ENCODE data around the gene AMOTL1.

Gene AMOTL1

DNA sequence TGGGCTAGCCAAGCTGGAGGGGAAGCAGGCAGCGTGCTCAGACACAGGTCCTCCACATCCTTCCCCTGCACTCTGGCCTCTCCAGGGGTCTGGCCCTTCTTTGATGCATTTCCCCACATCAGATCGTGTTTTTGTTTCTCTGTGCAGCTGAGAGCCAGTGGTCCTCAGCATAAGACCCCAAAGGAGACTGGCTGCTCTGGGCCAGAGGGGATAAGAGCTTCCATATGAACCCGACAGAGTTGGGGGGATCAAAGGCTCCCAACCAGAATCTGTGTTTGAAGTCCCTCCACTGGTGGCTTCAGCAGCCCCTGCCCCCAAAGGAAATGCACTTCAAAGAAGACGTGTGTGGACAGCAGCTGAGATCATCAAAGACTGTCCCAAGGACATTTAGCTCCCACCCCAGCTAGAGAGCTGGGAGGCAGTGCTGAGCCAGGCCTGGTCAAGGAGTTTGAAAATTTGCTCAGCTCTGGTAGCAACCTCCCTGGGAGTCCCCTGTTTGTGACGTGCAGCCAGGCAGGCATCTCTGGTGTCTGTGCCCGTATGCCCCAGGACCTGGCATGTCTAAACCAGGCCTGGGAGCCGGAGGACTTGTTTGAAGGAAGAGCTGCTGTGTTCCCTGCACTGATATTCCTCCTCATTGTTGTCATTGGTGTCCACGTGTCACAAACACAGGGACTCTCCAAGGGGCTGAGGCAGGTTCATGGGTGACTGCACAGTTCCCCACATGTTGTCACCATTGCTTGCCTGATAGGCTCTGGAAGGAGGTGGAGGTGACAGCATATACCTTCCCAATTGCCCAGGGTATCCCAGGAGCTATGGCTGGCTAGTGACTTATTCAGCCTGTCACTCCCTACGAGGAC is 99.0 kb downstream of the AMOTL1 start:
- no peaks in the 10 kb centered on the region for H3K9me3 ChIP-seq (ENCODE audit: insufficient read depth, low read length)
- DNase-seq (ENCODE audit: low read depth, low spot score): no peak
- H3K4me1 ChIP-seq (ENCODE audit: insufficient read depth, insufficient read length): peaks cover 12% of the 10 kb centered on the region
- TF ChIP-seq SUZ12 (IDR thresholded peaks at IDR 0.05; ENCODE audit: extremely low read depth, insufficient read depth, insufficient read length): no peak
- no peak for TF ChIP-seq ZNF274 (IDR thresholded peaks at IDR 0.05; ENCODE audit: low read depth, low read length)
- no peak for TF ChIP-seq YY1 (IDR thresholded peaks at IDR 0.05; ENCODE audit: insufficient read depth, insufficient read length)
- H3K4me3 ChIP-seq (ENCODE audit: insufficient read length, low read depth): no peak overlapping the region
- H3K36me3 ChIP-seq (ENCODE audit: insufficient read depth, insufficient read length, low read length): peaks cover 80% of the 10 kb centered on the region
- H3K9ac ChIP-seq (ENCODE audit: insufficient read length, low read depth): no peak overlapping the region
- no peaks in the 10 kb centered on the region for H3K27me3 ChIP-seq (ENCODE audit: insufficient read depth, insufficient read length)

DNA sequence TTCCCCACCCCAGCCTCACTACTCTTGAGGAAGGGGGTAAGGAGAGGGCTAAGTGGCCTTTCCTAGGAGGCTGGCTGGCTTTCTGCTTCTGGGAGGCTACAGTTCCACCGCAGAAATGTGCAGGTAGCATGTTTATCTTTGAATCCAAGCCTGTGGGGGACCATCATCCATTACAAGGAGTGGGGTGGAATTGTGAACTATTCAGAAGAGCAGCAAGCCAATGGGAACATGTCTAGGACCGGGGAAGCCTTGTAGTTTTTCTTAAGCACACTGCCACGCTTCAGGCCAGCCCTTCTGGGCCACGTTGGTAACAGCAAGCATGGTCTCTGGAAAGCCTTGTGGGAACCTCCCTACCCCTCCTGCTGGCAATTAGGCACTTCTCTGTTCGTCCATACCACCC is 100.3 kb downstream of the AMOTL1 start:
- DNase-seq (ENCODE audit: low read depth, low spot score): no peak
- Histone ChIP-seq H3K27me3 (ENCODE audit: insufficient read depth, insufficient read length) (no peaks in the 10 kb centered on the region), H3K9me3 (ENCODE audit: insufficient read depth, low read length) (no peaks in the 10 kb centered on the region), H3K4me1 (ENCODE audit: insufficient read depth, insufficient read length) (peaks cover 12% of the 10 kb centered on the region), H3K4me3 (ENCODE audit: insufficient read length, low read depth) (no peak overlapping the region), H3K9ac (ENCODE audit: insufficient read length, low read depth) (no peak overlapping the region), H3K36me3 (ENCODE audit: insufficient read depth, insufficient read length, low read length) (peaks cover 90% of the 10 kb centered on the region)
- no peak for TF ChIP-seq SUZ12 (IDR thresholded peaks at IDR 0.05; ENCODE audit: extremely low read depth, insufficient read depth, insufficient read length)
- no peak for TF ChIP-seq ZNF274 (IDR thresholded peaks at IDR 0.05; ENCODE audit: low read depth, low read length)
- TF ChIP-seq YY1 (IDR thresholded peaks at IDR 0.05; ENCODE audit: insufficient read depth, insufficient read length): no peak

GRCh38 chr11:94869186-94869585 is 101.0 kb downstream of the AMOTL1 start:
- no peak for TF ChIP-seq SUZ12 (IDR thresholded peaks at IDR 0.05; ENCODE audit: extremely low read depth, insufficient read depth, insufficient read length)
- no peak for TF ChIP-seq YY1 (IDR thresholded peaks at IDR 0.05; ENCODE audit: insufficient read depth, insufficient read length)
- TF ChIP-seq ZNF274 (IDR thresholded peaks at IDR 0.05; ENCODE audit: low read depth, low read length): no peak
- Histone ChIP-seq H3K27me3 (ENCODE audit: insufficient read depth, insufficient read length) (no peaks in the 10 kb centered on the region), H3K4me3 (ENCODE audit: insufficient read length, low read depth) (no peak overlapping the region), H3K36me3 (ENCODE audit: insufficient read depth, insufficient read length, low read length) (peaks cover 93% of the 10 kb centered on the region), H3K9me3 (ENCODE audit: insufficient read depth, low read length) (no peaks in the 10 kb centered on the region), H3K4me1 (ENCODE audit: insufficient read depth, insufficient read length) (peaks cover 12% of the 10 kb centered on the region), H3K9ac (ENCODE audit: insufficient read length, low read depth) (no peak overlapping the region)
- no peak for DNase-seq (ENCODE audit: low read depth, low spot score)

GRCh38 chr11:94870422-94870821 is 102.3 kb downstream of the AMOTL1 start:
- Histone ChIP-seq H3K9me3 (ENCODE audit: insufficient read depth, low read length) (no peaks in the 10 kb centered on the region), H3K9ac (ENCODE audit: insufficient read length, low read depth) (no peak overlapping the region), H3K27me3 (ENCODE audit: insufficient read depth, insufficient read length) (no peaks in the 10 kb centered on the region), H3K4me3 (ENCODE audit: insufficient read length, low read depth) (no peak overlapping the region), H3K4me1 (ENCODE audit: insufficient read depth, insufficient read length) (peaks cover 12% of the 10 kb centered on the region), H3K36me3 (ENCODE audit: insufficient read depth, insufficient read length, low read length) (peaks cover 89% of the 10 kb centered on the region)
- no peak for DNase-seq (ENCODE audit: low read depth, low spot score)
- TF ChIP-seq YY1 (IDR thresholded peaks at IDR 0.05; ENCODE audit: insufficient read depth, insufficient read length) (no peak), ZNF274 (IDR thresholded peaks at IDR 0.05; ENCODE audit: low read depth, low read length) (no peak)

GRCh38 chr11:94871491-94872185 is 103.5 kb downstream of the AMOTL1 start:
- DNase-seq (ENCODE audit: low read depth, low spot score): no peak
- H3K36me3 ChIP-seq (ENCODE audit: insufficient read depth, insufficient read length, low read length): peaks cover 83% of the 10 kb centered on the region

DNA sequence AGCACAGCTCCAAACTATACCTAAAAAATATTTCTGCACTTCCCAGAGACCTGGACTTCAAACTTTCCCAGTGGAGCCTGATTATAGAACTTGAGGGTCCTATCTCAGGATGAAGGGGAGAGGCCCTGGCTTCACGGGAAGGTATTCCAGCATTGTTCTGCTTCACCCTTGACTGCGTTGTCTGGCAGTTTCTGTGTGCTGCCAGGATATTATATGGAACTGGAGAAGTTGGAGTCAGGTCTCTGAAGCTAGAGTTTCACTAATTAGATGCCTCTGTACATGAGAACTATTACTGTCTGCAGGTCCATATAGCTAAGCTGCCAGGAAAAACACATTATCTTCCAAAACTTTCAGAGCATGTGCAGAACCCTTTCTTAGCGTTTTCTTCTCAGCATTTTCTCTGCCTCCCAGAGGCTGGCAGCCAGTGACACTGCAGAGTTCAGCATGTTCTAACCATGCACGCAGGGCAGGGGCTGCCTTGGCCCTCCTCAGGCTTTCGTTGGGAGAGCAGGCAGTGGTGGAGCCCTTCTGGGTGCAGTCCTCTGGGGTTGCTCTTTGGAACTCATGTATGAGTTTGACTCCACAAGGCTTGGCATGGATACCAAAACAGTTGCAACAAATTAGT is 105.9 kb downstream of the AMOTL1 start:
- TF ChIP-seq YY1 (IDR thresholded peaks at IDR 0.05; ENCODE audit: insufficient read depth, insufficient read length) (no peak), ZNF274 (IDR thresholded peaks at IDR 0.05; ENCODE audit: low read depth, low read length) (no peak), SUZ12 (IDR thresholded peaks at IDR 0.05; ENCODE audit: extremely low read depth, insufficient read depth, insufficient read length) (no peak)
- H3K27me3 ChIP-seq (ENCODE audit: insufficient read depth, insufficient read length): no peaks in the 10 kb centered on the region
- H3K4me1 ChIP-seq (ENCODE audit: insufficient read depth, insufficient read length): no peaks in the 10 kb centered on the region

More at GRCh38 chr11:94871491-94872185, 103.5 kb downstream of the AMOTL1 start:
- no peaks in the 10 kb centered on the region for H3K9me3 ChIP-seq (ENCODE audit: insufficient read depth, low read length)
- H3K4me3 ChIP-seq (ENCODE audit: insufficient read length, low read depth): no peak overlapping the region
- H3K4me1 ChIP-seq (ENCODE audit: insufficient read depth, insufficient read length): peaks cover 10% of the 10 kb centered on the region
- TF ChIP-seq YY1 (IDR thresholded peaks at IDR 0.05; ENCODE audit: insufficient read depth, insufficient read length) (no peak), ZNF274 (IDR thresholded peaks at IDR 0.05; ENCODE audit: low read depth, low read length) (no peak), SUZ12 (IDR thresholded peaks at IDR 0.05; ENCODE audit: extremely low read depth, insufficient read depth, insufficient read length) (no peak)
- H3K27me3 ChIP-seq (ENCODE audit: insufficient read depth, insufficient read length): no peaks in the 10 kb centered on the region
- H3K9ac ChIP-seq (ENCODE audit: insufficient read length, low read depth): no peak overlapping the region

DNA sequence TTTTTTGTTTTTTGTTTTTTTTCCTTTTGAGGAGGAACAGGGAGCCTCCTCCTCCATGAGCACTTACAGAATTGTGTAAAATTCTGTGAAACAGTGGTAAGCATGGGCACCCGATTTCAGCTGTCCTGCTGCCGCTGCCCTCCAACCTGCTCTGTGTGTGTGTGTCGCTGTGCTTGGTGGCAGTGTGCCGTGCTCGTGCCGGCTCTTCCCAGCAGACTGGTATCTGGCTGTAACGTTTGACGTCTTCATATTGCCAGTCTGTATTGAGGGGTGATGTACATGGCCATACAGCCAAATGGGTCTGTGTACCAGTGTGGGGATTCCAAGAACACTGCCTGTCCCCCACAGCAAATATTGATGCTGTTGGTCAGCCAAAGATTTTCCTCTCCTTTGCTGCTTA is 108.1 kb downstream of the AMOTL1 start:
- Histone ChIP-seq H3K4me1 (ENCODE audit: insufficient read depth, insufficient read length) (no peaks in the 10 kb centered on the region), H3K9ac (ENCODE audit: insufficient read length, low read depth) (no peak overlapping the region), H3K36me3 (ENCODE audit: insufficient read depth, insufficient read length, low read length) (peaks cover 81% of the 10 kb centered on the region), H3K27me3 (ENCODE audit: insufficient read depth, insufficient read length) (no peaks in the 10 kb centered on the region), H3K4me3 (ENCODE audit: insufficient read length, low read depth) (no peak overlapping the region), H3K9me3 (ENCODE audit: insufficient read depth, low read length) (no peaks in the 10 kb centered on the region)
- no peak for DNase-seq (ENCODE audit: low read depth, low spot score)
- TF ChIP-seq ZNF274 (IDR thresholded peaks at IDR 0.05; ENCODE audit: low read depth, low read length) (no peak), SUZ12 (IDR thresholded peaks at IDR 0.05; ENCODE audit: extremely low read depth, insufficient read depth, insufficient read length) (no peak), YY1 (IDR thresholded peaks at IDR 0.05; ENCODE audit: insufficient read depth, insufficient read length) (no peak)

More for the DNA sequence above, 105.9 kb downstream of the AMOTL1 start:
- peaks cover 84% of the 10 kb centered on the region for H3K36me3 ChIP-seq (ENCODE audit: insufficient read depth, insufficient read length, low read length)
- no peak overlapping the region for H3K4me3 ChIP-seq (ENCODE audit: insufficient read length, low read depth)
- H3K9me3 ChIP-seq (ENCODE audit: insufficient read depth, low read length): no peaks in the 10 kb centered on the region
- no peak overlapping the region for H3K9ac ChIP-seq (ENCODE audit: insufficient read length, low read depth)
- DNase-seq (ENCODE audit: low read depth, low spot score): no peak
